Measurements from ENCODE around the gene ENHO. TPM values are rescaled to one million over a fixed set of nuclear protein-coding genes. Genes with fewer than 3 reads are reported as not detected.

Gene ENHO
- total and polyA plus RNA-seq, 8 donors, result 1.2 to 63.8 (median 11.4) TPM; not detected in 2

GRCh38 chr9:34501889-34502425, 20.8 kb downstream of the ENHO start:
- peak overlapping the region in 2 of 5 donors; percentile 2 to 52 for H3K27ac ChIP-seq
- DNase-seq, result peak; percentile 61 to 86
- H3K4me3 ChIP-seq, result no peak overlapping the region
- peaks cover 0 to 8% (median 0%) of the 10 kb centered on the region in 3 donors for H3K27me3 ChIP-seq
- peaks cover 18 to 27% (median 21%) of the 10 kb centered on the region in 4 donors for H3K4me1 ChIP-seq
- 11 to 27% (median 14%) methylated on average over 4 to 5 of the region's 5 CpGs for WGBS, 5 donors
- TF ChIP-seq EP300 (IDR thresholded peaks at IDR 0.05) (no peak), CTCF (IDR thresholded peaks at IDR 0.05) (peak in 1 of 7 experiments; percentile 12), POLR2A (IDR thresholded peaks at IDR 0.05) (no peak), POLR2AphosphoS5 (IDR thresholded peaks at IDR 0.05) (peak in 1 of 3 donors; percentile 16)
- no peaks in the 10 kb centered on the region for H3K9me3 ChIP-seq
- intact Hi-C loops (cut with DNase I; ENCODE audit: low total_unique reads), result no loop called here
- no peaks in the 10 kb centered on the region for H3K36me3 ChIP-seq

GRCh38 chr9:34501372-34501771, 21.4 kb downstream of the ENHO start:
- no peaks in the 10 kb centered on the region for H3K9me3 ChIP-seq
- WGBS, 5 donors, result 46 to 50% (median 47%) methylated on average over 2 of the region's 2 CpGs
- H3K27ac ChIP-seq, result peak overlapping the region in 1 of 5 donors; percentile 52
- TF ChIP-seq POLR2AphosphoS5 (IDR thresholded peaks at IDR 0.05), result no peak
- no peak for TF ChIP-seq CTCF (IDR thresholded peaks at IDR 0.05)
- TF ChIP-seq POLR2A (IDR thresholded peaks at IDR 0.05), result no peak
- no peak for TF ChIP-seq EP300 (IDR thresholded peaks at IDR 0.05)
- intact Hi-C loops (cut with DNase I; ENCODE audit: low total_unique reads), result no loop called here
- H3K27me3 ChIP-seq, result peaks cover 0 to 8% (median 0%) of the 10 kb centered on the region in 3 donors
- no peak for DNase-seq
- no peak overlapping the region for H3K4me3 ChIP-seq
- H3K4me1 ChIP-seq, result peaks cover 18 to 27% (median 21%) of the 10 kb centered on the region in 4 donors
- H3K36me3 ChIP-seq, result no peaks in the 10 kb centered on the region

GRCh38 chr9:34500623-34501267, 22.0 kb downstream of the ENHO start:
- Histone ChIP-seq H3K4me3 (no peak overlapping the region), H3K4me1 (peaks cover 18 to 27% (median 21%) of the 10 kb centered on the region in 4 donors), H3K27ac (no peak overlapping the region), H3K9me3 (no peaks in the 10 kb centered on the region), H3K27me3 (peaks cover 0 to 8% (median 0%) of the 10 kb centered on the region in 3 donors), H3K36me3 (no peaks in the 10 kb centered on the region)
- TF ChIP-seq POLR2A (IDR thresholded peaks at IDR 0.05) (no peak), EP300 (IDR thresholded peaks at IDR 0.05) (no peak), POLR2AphosphoS5 (IDR thresholded peaks at IDR 0.05) (no peak), CTCF (IDR thresholded peaks at IDR 0.05) (peak in 6 of 7 experiments; percentile 37 to 98 (median 94))
- intact Hi-C loops (cut with DNase I; ENCODE audit: low total_unique reads), result no loop called here
- 0 to 3% (median 2%) methylated on average over 6 of the region's 6 CpGs for WGBS, 5 donors
- DNase-seq, result peak; percentile 69 to 80

GRCh38 chr9:34499076-34499475, 23.7 kb downstream of the ENHO start:
- DNase-seq, result no peak
- intact Hi-C loops (cut with DNase I; ENCODE audit: low total_unique reads), result loop anchor here (5.0 kb wide), 1 partner anchor 62 kb away; no protein-coding TSS in a partner anchor
- TF ChIP-seq EP300 (IDR thresholded peaks at IDR 0.05), result no peak
- TF ChIP-seq CTCF (IDR thresholded peaks at IDR 0.05), result no peak
- TF ChIP-seq POLR2A (IDR thresholded peaks at IDR 0.05), result no peak
- TF ChIP-seq POLR2AphosphoS5 (IDR thresholded peaks at IDR 0.05), result no peak
- Histone ChIP-seq H3K4me1 (peaks cover 18 to 27% (median 21%) of the 10 kb centered on the region in 4 donors), H3K27me3 (peaks cover 0 to 17% (median 0%) of the 10 kb centered on the region in 3 donors), H3K9me3 (no peaks in the 10 kb centered on the region), H3K27ac (no peak overlapping the region), H3K36me3 (no peaks in the 10 kb centered on the region), H3K4me3 (no peak overlapping the region)
- WGBS, 5 donors, result 45 to 77% (median 64%) methylated on average over 2 of the region's 2 CpGs
